ENCODE results near the gene GFI1B. TPM values are rescaled to one million over a fixed set of nuclear protein-coding genes. Genes with fewer than 3 reads are reported as not detected.

Gene GFI1B
- polyA plus RNA-seq, 4 donors, result 0.76 to 8.5 (median 1.1) TPM

DNA sequence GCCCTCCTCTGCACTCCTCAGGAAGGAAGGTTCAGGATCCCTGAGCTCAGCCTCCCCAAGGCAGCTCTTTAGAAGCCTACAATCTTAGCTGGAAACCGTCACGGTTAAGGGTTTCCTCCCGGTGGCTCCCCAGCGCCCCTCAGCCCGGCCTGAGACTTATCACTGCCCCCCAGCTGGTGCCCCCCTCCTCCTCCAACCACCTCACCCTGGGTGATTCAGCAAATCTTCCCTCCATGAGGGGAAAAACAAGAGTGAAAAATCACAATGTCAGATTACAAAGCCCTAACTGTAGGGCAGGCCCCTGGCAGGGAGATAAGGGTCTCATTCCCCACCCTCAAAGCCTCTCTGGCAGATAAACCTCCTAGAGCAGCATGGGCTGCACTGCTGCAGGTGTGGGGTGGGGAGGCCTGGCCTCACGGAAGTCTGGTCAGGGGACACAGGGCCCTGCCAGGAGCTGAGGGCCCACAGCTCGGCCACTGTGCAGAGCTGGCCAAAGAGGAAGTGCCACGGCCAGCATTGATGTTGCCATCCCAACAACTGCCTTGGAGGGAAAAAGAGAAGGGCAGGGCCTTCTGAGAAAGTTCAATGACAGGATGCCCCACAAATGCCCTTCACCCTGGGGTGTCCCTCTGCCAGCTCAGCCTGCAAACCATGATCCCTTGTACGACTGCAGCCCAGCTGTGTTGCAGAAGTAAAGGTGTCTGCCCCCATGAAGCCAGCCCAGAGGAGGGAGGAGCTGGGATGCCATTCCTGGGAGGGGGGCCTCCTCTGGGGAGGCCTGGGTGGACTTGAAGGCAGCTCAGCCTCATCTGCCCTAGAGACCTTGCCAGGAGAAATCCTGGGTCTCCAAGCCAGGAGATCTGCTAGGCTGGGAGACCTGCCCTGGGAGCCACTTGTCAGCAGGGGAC, 25.9 kb downstream of the GFI1B start:
- Histone ChIP-seq H3K36me3 (ENCODE audit: control insufficient read depth in 3 of 3, insufficient read depth in 2 of 3, low read depth in 1 of 3, low read length in 3 of 3) (no peaks in the 10 kb centered on the region), H3K4me1 (ENCODE audit: control insufficient read depth in 3 of 3, insufficient read depth in 2 of 3, low read depth in 1 of 3, low read length in 2 of 3) (peaks cover 0 to 14% (median 0%) of the 10 kb centered on the region in 3 donors), H3K9me3 (ENCODE audit: control insufficient read depth in 2 of 2, insufficient read depth in 1 of 2, low read depth in 1 of 2, low read length in 1 of 2) (no peaks in the 10 kb centered on the region), H3K27me3 (ENCODE audit: control insufficient read depth in 3 of 3, insufficient read depth in 3 of 3, low read length in 3 of 3) (peaks cover 0 to 6% (median 0%) of the 10 kb centered on the region in 3 donors), H3K4me3 (ENCODE audit: low read depth in 1 of 3, low read length in 3 of 3) (no peak overlapping the region), H3K27ac (ENCODE audit: low read depth in 1 of 3, low read length in 2 of 3) (no peak overlapping the region)
- DNase-seq (peak in 1 of 2 donors; percentile 26), FAIRE-seq (no peak)
- WGBS, 3 donors, result 52 to 72% (median 63%) methylated on average over 9 of the region's 9 CpGs

DNA sequence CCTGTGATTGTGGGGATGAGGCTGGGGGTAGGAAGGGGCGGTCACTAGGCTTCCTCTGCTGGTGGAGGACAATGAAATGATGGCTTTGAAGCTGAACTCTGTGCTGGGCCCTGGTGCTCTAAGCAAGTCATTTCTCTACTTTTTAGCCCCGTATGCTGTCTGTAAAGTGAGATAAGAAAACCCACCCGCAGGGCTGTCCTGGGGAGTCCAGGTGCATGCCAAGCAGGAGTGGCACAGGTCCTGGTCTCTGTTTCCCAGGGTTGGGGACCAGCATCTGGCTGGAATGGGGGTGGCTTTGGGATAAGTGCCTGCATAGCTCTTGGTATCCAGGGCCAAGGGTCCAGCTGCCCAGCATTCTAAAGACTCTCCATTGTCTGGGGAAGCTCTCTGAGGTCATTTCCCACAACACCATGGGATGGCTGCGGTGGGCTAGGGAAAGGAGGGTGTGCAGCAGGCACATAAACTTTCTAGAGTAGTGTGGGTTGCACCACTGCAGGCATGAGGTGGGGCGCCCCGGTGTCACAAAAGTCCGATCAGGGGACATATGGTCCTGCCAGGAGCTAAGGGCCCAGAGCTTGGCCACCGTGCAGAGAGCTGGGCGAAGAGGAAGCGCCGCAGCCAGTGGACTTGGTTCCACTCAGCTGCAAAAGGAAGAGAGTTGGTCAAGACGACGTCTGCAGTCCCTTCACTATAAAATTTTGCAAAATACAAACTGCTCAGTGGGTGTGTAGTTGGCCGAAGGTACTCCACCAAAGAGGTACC, 26.7 kb downstream of the GFI1B start:
- no peak for FAIRE-seq
- Histone ChIP-seq H3K9me3 (ENCODE audit: control insufficient read depth in 2 of 2, insufficient read depth in 1 of 2, low read depth in 1 of 2, low read length in 1 of 2) (no peaks in the 10 kb centered on the region), H3K27ac (ENCODE audit: low read depth in 1 of 3, low read length in 2 of 3) (no peak overlapping the region), H3K4me3 (ENCODE audit: low read depth in 1 of 3, low read length in 3 of 3) (no peak overlapping the region), H3K36me3 (ENCODE audit: control insufficient read depth in 3 of 3, insufficient read depth in 2 of 3, low read depth in 1 of 3, low read length in 3 of 3) (no peaks in the 10 kb centered on the region), H3K27me3 (ENCODE audit: control insufficient read depth in 3 of 3, insufficient read depth in 3 of 3, low read length in 3 of 3) (peaks cover 0 to 2% (median 0%) of the 10 kb centered on the region in 3 donors), H3K4me1 (ENCODE audit: control insufficient read depth in 3 of 3, insufficient read depth in 2 of 3, low read depth in 1 of 3, low read length in 2 of 3) (peaks cover 0 to 14% (median 0%) of the 10 kb centered on the region in 3 donors)
- DNase-seq, result no peak
- WGBS, 3 donors, result 83 to 89% (median 87%) methylated on average over 14 of the region's 14 CpGs

DNA sequence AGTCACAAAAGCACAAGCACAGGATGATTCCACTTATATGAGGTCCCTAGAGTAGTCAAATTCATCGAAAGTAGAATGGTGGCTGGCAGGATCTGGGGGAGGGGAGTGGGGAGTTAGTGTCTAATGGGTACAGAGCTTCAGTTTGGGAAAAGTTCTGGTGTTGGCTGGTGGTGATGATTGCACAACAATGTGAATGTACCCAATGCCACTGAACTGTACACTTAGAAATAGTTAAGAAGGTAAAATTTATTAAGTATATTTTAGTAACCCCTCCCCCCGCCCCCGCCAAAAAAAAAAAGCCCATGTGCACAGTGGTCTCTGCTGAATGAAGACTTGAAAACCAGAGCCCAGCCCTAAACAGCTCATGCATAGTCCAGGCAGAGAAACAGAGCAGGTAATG, 27.5 kb downstream of the GFI1B start:
- Histone ChIP-seq H3K9me3 (ENCODE audit: control insufficient read depth in 2 of 2, insufficient read depth in 1 of 2, low read depth in 1 of 2, low read length in 1 of 2) (peaks cover 0 to under 1% of the 10 kb centered on the region in 2 donors), H3K27ac (ENCODE audit: low read depth in 1 of 3, low read length in 2 of 3) (no peak overlapping the region), H3K4me3 (ENCODE audit: low read depth in 1 of 3, low read length in 3 of 3) (no peak overlapping the region), H3K4me1 (ENCODE audit: control insufficient read depth in 3 of 3, insufficient read depth in 2 of 3, low read depth in 1 of 3, low read length in 2 of 3) (peaks cover 0 to 14% (median 0%) of the 10 kb centered on the region in 3 donors), H3K36me3 (ENCODE audit: control insufficient read depth in 3 of 3, insufficient read depth in 2 of 3, low read depth in 1 of 3, low read length in 3 of 3) (no peaks in the 10 kb centered on the region), H3K27me3 (ENCODE audit: control insufficient read depth in 3 of 3, insufficient read depth in 3 of 3, low read length in 3 of 3) (peaks cover 0 to 2% (median 0%) of the 10 kb centered on the region in 3 donors)
- DNase-seq, result no peak
- WGBS, 3 donors, result 76 to 90% (median 88%) methylated on average over 3 of the region's 3 CpGs
- FAIRE-seq, result no peak

DNA sequence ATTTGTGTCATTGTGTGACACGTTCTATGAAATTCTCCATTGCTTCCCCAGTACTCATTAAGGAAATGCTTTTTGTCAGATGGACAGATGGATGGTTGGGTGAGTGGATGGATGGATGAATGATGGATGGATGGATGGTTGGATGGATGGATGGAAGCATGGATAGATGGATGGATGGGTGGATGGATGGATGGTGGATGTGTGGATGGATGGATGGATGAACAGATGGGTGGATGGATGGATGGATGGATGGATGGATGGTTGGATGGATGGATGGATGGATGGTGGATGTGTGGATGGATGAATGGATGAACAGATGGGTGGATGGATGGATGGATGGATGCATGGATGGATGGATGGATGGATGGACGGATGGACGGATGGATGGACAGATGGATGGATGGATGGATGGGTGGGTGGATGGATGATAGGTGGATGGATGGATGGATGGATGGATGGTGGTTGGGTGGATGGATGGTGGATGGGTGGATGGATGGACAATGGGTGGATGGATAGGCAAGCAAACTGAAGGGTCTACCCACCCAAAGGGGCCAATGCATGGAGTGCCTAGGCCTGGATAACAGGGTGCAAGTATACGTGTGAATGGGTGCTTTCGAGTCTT, 28.3 kb downstream of the GFI1B start:
- peaks cover 0 to 2% (median 0%) of the 10 kb centered on the region in 3 donors for H3K27me3 ChIP-seq (ENCODE audit: control insufficient read depth in 3 of 3, insufficient read depth in 3 of 3, low read length in 3 of 3)
- no peaks in the 10 kb centered on the region for H3K36me3 ChIP-seq (ENCODE audit: control insufficient read depth in 3 of 3, insufficient read depth in 2 of 3, low read depth in 1 of 3, low read length in 3 of 3)
- DNase-seq (no peak), FAIRE-seq (no peak)
- peaks cover 0 to 14% (median 0%) of the 10 kb centered on the region in 3 donors for H3K4me1 ChIP-seq (ENCODE audit: control insufficient read depth in 3 of 3, insufficient read depth in 2 of 3, low read depth in 1 of 3, low read length in 2 of 3)
- H3K4me3 ChIP-seq (ENCODE audit: low read depth in 1 of 3, low read length in 3 of 3), result no peak overlapping the region
- WGBS, 3 donors, result 74 to 92% (median 76%) methylated on average over 5 of the region's 5 CpGs
- peaks cover 0 to 3% of the 10 kb centered on the region in 2 donors for H3K9me3 ChIP-seq (ENCODE audit: control insufficient read depth in 2 of 2, insufficient read depth in 1 of 2, low read depth in 1 of 2, low read length in 1 of 2)
- H3K27ac ChIP-seq (ENCODE audit: low read depth in 1 of 3, low read length in 2 of 3), result no peak overlapping the region

DNA sequence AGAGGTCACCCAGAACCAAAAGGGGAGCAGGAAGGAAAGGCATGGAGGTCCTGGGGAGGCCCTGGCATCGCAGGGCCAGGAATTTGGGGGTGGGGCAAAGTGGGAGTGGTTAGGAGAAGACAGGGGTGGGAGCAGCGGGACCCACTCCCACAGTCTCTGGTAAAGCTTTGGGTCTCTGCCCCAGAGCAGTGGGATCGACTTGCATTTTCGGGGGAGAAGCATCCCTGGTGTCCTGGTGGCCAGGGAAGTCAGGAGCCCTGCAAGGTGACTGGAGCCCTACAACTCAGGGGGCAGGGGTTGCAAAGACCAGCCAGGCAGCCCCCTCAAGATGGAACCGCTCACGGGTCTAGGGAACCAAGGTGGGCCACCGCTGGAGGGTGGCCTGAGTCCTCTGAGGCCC, 29.9 kb downstream of the GFI1B start:
- no peak for DNase-seq
- H3K27me3 ChIP-seq (ENCODE audit: control insufficient read depth in 3 of 3, insufficient read depth in 3 of 3, low read length in 3 of 3), result peaks cover 0 to under 1% (median 0%) of the 10 kb centered on the region in 3 donors
- 74 to 79% (median 78%) methylated on average over 6 to 7 of the region's 7 CpGs for WGBS, 3 donors
- no peak overlapping the region for H3K27ac ChIP-seq (ENCODE audit: low read depth in 1 of 3, low read length in 2 of 3)
- peaks cover 0 to 3% of the 10 kb centered on the region in 2 donors for H3K9me3 ChIP-seq (ENCODE audit: control insufficient read depth in 2 of 2, insufficient read depth in 1 of 2, low read depth in 1 of 2, low read length in 1 of 2)
- no peak overlapping the region for H3K4me3 ChIP-seq (ENCODE audit: low read depth in 1 of 3, low read length in 3 of 3)
- FAIRE-seq, result no peak
- no peaks in the 10 kb centered on the region for H3K36me3 ChIP-seq (ENCODE audit: control insufficient read depth in 3 of 3, insufficient read depth in 2 of 3, low read depth in 1 of 3, low read length in 3 of 3)
- H3K4me1 ChIP-seq (ENCODE audit: control insufficient read depth in 3 of 3, insufficient read depth in 2 of 3, low read depth in 1 of 3, low read length in 2 of 3), result peaks cover 0 to 14% (median 0%) of the 10 kb centered on the region in 3 donors

DNA sequence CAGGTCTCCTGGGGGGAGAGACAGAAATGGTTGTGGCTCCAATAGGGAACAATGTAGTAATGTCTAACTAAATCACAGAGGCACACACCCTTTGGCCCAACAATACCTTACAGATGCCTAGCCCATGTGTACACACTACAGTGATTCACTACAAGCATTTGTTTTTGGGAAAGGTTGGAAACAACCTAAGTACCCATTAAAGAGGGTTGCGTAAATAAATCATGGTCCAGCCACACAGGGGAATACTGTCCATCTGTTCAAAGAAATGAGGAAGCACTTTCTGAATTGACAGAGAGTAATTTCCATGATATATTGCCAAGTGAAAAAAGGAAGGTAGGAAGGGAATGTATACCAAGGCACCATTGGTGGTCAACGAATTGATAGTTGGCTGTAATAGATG, 30.3 kb downstream of the GFI1B start:
- peak in 1 of 2 donors; percentile 21 for DNase-seq
- H3K27ac ChIP-seq (ENCODE audit: low read depth in 1 of 3, low read length in 2 of 3), result no peak overlapping the region
- FAIRE-seq, result no peak
- WGBS, 3 donors, result 37 to 62% (median 44%) methylated on average over 2 of the region's 2 CpGs
- H3K9me3 ChIP-seq (ENCODE audit: control insufficient read depth in 2 of 2, insufficient read depth in 1 of 2, low read depth in 1 of 2, low read length in 1 of 2), result peaks cover 0 to 3% of the 10 kb centered on the region in 2 donors
- H3K4me1 ChIP-seq (ENCODE audit: control insufficient read depth in 3 of 3, insufficient read depth in 2 of 3, low read depth in 1 of 3, low read length in 2 of 3), result peaks cover 0 to 11% (median 0%) of the 10 kb centered on the region in 3 donors
- no peak overlapping the region for H3K4me3 ChIP-seq (ENCODE audit: low read depth in 1 of 3, low read length in 3 of 3)
- no peaks in the 10 kb centered on the region for H3K36me3 ChIP-seq (ENCODE audit: control insufficient read depth in 3 of 3, insufficient read depth in 2 of 3, low read depth in 1 of 3, low read length in 3 of 3)
- peaks cover 0 to 3% (median 0%) of the 10 kb centered on the region in 3 donors for H3K27me3 ChIP-seq (ENCODE audit: control insufficient read depth in 3 of 3, insufficient read depth in 3 of 3, low read length in 3 of 3)

DNA sequence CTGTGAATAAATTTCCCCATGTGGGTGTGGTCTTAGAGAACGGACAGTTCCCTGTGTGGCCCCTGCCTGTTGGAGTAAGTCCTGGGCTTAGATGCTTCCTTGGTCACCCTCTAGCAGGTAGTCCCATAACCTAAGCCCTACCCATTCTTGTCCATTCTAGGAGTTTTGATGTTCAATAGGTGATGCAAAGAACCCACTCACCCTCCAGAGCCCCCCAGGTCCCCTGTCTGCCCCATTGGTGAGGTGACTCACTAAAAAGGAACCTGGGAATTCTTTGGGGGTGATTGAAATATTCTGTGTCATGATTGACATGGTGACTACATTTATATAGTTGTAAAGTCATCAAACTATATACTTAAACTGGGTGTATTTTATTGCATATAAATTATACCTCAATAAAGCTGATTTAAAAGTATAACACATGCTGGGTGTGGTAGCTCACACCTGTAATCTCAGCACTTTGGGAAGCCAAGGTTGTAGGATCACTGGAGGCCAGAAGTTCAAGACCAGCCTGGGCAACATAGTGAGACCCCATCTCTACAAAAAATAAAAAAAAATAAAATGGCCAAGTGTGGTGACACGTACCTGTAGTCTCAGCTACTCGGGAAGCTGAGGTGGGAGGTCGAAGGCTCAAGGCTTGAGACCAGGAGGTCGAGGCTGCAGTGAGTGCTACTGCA, 31.6 kb downstream of the GFI1B start:
- 73 to 77% (median 76%) methylated on average over 5 of the region's 5 CpGs for WGBS, 3 donors
- Histone ChIP-seq H3K4me1 (ENCODE audit: control insufficient read depth in 3 of 3, insufficient read depth in 2 of 3, low read depth in 1 of 3, low read length in 2 of 3) (no peaks in the 10 kb centered on the region), H3K36me3 (ENCODE audit: control insufficient read depth in 3 of 3, insufficient read depth in 2 of 3, low read depth in 1 of 3, low read length in 3 of 3) (no peaks in the 10 kb centered on the region), H3K27ac (ENCODE audit: low read depth in 1 of 3, low read length in 2 of 3) (no peak overlapping the region), H3K4me3 (ENCODE audit: low read depth in 1 of 3, low read length in 3 of 3) (no peak overlapping the region), H3K27me3 (ENCODE audit: control insufficient read depth in 3 of 3, insufficient read depth in 3 of 3, low read length in 3 of 3) (peaks cover 0 to 5% (median 0%) of the 10 kb centered on the region in 3 donors), H3K9me3 (ENCODE audit: control insufficient read depth in 2 of 2, insufficient read depth in 1 of 2, low read depth in 1 of 2, low read length in 1 of 2) (peaks cover 0 to 3% of the 10 kb centered on the region in 2 donors)
- FAIRE-seq, result no peak
- DNase-seq, result peak in 1 of 2 donors; percentile 30

All from small intestine (tissue), 7 donors.